Ishikawa (cell line): ENCODE results near the gene ROBO2.

Experiments used
- CREB1 ChIP-seq: IDR thresholded peaks from 2 replicates; pipeline ENCODE4 v1.6.1; 2012; ENCODE audit warnings: low read depth
- EGR1 ChIP-seq: IDR thresholded peaks from 2 replicates; pipeline ENCODE4 v1.6.1; 2012
- EP300 ChIP-seq: IDR thresholded peaks from 2 replicates; pipeline ENCODE4 v1.6.1; 2012; ENCODE audit warnings: borderline replicate concordance
- NFIC ChIP-seq: IDR thresholded peaks from 2 replicates; pipeline ENCODE4 v1.6.1; 2012
- RAD21 ChIP-seq: IDR thresholded peaks from 2 replicates; pipeline ENCODE4 v1.6.1; 2012; ENCODE audit warnings: low read depth
- REST ChIP-seq: IDR thresholded peaks from 2 replicates; pipeline ENCODE4 v1.6.1; 2012; ENCODE audit warnings: low read depth, mild to moderate bottlenecking
- TAF1 ChIP-seq: IDR thresholded peaks from 2 replicates; pipeline ENCODE4 v1.6.1; 2012; ENCODE audit warnings: low read depth, mild to moderate bottlenecking
- TCF12 ChIP-seq: IDR thresholded peaks from 2 replicates; pipeline ENCODE4 v1.6.1; 2012; ENCODE audit warnings: low read depth
- TEAD4 ChIP-seq: IDR thresholded peaks from 2 replicates; pipeline ENCODE4 v1.6.1; 2012
- YY1 ChIP-seq: IDR thresholded peaks from 2 replicates; pipeline ENCODE4 v1.6.1; 2012; ENCODE audit warnings: low read depth
- ZBTB7A ChIP-seq: IDR thresholded peaks from 2 replicates; pipeline ENCODE4 v1.6.1; 2012; ENCODE audit warnings: low read depth
- TF ChIP-seq, protein P1 (sequence below): IDR thresholded peaks from 2 replicates; pipeline ENCODE4 v1.6.1; 2012
- TF ChIP-seq, protein P2 (sequence below): IDR thresholded peaks from 2 replicates; pipeline ENCODE4 v1.6.1; 2012

GRCh38 chr3:77660718-77661117 is 620.8 kb downstream of the ROBO2 start:
- TF ChIP-seq, protein P1, sequence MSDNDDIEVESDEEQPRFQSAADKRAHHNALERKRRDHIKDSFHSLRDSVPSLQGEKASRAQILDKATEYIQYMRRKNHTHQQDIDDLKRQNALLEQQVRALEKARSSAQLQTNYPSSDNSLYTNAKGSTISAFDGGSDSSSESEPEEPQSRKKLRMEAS = no peak
- no peak for TF ChIP-seq TCF12
- no peak for TF ChIP-seq TEAD4
- no peak for TF ChIP-seq EP300
- TF ChIP-seq EGR1 = no peak
- no peak for TF ChIP-seq CREB1
- TF ChIP-seq TAF1 = no peak
- TF ChIP-seq ZBTB7A = no peak
- TF ChIP-seq NFIC = no peak
- TF ChIP-seq RAD21 = no peak
- TF ChIP-seq YY1 = no peak
- TF ChIP-seq, protein P2, sequence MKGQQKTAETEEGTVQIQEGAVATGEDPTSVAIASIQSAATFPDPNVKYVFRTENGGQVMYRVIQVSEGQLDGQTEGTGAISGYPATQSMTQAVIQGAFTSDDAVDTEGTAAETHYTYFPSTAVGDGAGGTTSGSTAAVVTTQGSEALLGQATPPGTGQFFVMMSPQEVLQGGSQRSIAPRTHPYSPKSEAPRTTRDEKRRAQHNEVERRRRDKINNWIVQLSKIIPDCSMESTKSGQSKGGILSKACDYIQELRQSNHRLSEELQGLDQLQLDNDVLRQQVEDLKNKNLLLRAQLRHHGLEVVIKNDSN = no peak
- no peak for TF ChIP-seq REST
